Measurements from ENCODE around the gene NRROS.
A peak's percentile ranks its signal among the peaks of the same experiment; 100 is the strongest.

Gene NRROS

DNA sequence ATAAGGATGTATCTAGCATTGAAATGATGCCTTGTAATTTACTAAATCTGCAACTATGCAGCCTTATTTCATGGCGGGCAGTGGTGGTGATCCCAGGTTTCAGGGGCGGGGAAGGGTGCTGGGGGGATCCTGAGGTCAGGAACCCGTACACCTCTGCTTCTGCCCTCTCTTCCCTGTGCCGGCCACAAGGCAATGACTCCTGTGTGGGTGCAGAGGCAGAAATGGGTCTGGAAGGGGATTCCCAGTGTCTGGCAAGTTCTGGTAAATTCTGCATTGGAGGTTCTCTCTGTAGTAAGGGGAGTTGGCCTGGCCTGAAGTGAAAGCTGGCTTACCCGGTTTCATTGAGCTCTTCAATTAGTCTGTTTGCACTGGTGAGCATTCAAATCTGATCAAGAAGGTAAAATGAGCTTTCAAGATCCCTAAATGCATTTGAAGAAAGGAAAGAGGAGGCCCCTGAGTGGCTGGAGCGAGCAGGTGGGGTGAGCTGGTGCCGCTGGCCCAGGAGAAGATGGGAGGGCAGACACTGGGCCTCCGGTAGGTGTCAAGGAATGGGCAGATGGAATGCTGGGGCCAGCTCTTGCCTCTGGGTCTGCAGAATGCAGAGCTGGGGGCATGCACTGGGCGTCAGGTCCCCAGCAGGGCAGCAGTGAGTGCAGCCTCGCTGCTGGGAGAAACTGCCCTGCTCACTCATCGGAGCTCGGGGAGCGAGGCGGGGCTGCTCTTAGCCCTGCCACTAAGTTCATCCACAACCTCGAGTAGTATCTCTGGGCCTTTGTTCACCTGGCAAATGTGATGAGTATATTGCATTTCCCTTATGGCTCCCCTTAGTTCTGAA, 13.7 kb downstream of the NRROS start:
- Histone ChIP-seq H3K9me3 (replicated peaks; ENCODE audit: low read length) (no peaks in the 10 kb centered on the region), H3K4me3 (ENCODE audit: low read length) (no peak overlapping the region), H3K4me1 (ENCODE audit: control insufficient read depth, insufficient read depth, low read length) (peaks cover 36% of the 10 kb centered on the region), H3K36me3 (ENCODE audit: insufficient read depth, low read length) (no peaks in the 10 kb centered on the region), H3K27me3 (ENCODE audit: control insufficient read depth, insufficient read depth, low read length) (no peaks in the 10 kb centered on the region), H3K4me2 (ENCODE audit: low read length) (no peak overlapping the region), H3K9ac (ENCODE audit: low read depth, low read length) (no peak overlapping the region)

DNA sequence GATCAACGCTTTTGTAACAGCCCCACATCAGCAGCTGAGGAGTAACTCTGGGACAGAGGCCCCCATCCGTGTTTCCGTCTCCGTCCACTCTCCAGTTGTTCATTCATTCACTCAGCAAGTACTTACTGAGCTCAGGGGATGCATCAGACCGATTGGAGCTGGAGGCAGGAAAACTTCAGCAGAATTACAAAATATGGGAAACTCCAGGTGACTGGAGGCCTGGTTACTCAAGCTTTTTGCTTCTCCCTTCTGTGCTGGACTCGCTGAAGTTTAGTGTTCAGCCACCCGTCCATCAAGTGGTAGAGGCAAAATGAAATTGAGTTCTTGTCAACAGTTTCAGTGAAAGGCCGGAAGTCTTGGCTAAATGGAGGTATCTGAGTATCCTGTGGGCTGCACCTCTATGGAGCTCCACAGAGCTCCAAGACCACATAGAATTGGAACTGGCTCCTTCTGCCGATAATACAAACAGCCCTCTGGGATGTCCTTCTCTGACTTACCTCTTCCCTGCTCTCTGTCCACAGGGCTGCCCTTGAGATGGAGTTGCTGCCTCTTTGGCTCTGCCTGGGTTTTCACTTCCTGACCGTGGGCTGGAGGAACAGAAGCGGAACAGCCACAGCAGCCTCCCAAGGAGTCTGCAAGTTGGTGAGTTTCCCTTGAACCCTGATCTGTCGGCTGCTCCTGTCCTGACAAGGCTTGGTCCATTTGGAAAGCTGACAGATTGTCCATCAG, 14.7 kb downstream of the NRROS start:
- H3K9ac ChIP-seq (ENCODE audit: low read depth, low read length), result peak overlapping the region; percentile 38
- peaks cover 30% of the 10 kb centered on the region for H3K4me1 ChIP-seq (ENCODE audit: control insufficient read depth, insufficient read depth, low read length)

DNA sequence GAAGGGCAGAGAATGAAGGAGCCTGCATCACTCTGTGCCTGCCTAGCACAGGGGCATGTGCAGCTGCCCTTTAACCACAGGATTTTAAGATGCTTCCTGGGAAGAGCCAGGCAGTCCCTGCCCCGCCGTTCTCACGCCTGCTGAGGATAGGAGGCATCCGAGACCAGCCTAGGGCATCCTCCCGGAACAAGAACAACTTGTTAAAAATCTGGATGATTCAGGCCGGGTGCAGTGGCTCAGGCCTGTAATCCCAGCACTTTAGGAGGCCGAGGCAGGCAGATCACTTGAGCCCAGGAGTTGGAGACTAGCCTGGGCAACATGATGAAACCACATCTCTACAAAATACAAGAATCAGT, 15.2 kb downstream of the NRROS start:
- Histone ChIP-seq H3K36me3 (ENCODE audit: insufficient read depth, low read length) (no peaks in the 10 kb centered on the region), H3K4me2 (ENCODE audit: low read length) (peak overlapping the region; percentile 4), H3K4me3 (ENCODE audit: low read length) (no peak overlapping the region), H3K27me3 (ENCODE audit: control insufficient read depth, insufficient read depth, low read length) (no peaks in the 10 kb centered on the region), H3K9ac (ENCODE audit: low read depth, low read length) (peak overlapping the region; percentile 38), H3K4me1 (ENCODE audit: control insufficient read depth, insufficient read depth, low read length) (peaks cover 30% of the 10 kb centered on the region), H3K9me3 (replicated peaks; ENCODE audit: low read length) (no peaks in the 10 kb centered on the region)

More for the DNA sequence above, 14.7 kb downstream of the NRROS start:
- Histone ChIP-seq H3K36me3 (ENCODE audit: insufficient read depth, low read length) (no peaks in the 10 kb centered on the region), H3K4me2 (ENCODE audit: low read length) (peak overlapping the region; percentile 4), H3K9me3 (replicated peaks; ENCODE audit: low read length) (no peaks in the 10 kb centered on the region), H3K4me3 (ENCODE audit: low read length) (no peak overlapping the region), H3K27me3 (ENCODE audit: control insufficient read depth, insufficient read depth, low read length) (no peaks in the 10 kb centered on the region)

DNA sequence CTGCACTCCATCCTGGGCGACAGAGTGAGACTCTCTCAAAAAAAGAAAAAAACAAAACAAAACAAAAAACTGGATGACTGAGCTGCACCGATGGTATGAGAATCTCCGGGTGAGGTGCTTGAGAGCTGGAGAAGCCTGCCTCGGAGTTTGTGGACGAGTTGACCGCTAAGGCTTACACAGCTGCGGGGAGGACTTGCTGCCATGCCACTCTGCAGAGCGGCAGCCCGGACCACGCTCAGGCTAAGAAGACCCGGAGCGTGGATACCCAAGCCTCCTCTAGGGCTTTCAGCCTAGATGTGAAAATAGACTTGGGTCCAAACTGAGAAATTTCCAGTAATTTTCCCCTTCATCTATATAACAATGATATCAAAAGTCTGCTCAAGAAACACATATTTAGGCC, 16.0 kb downstream of the NRROS start:
- peaks cover 27% of the 10 kb centered on the region for H3K4me1 ChIP-seq (ENCODE audit: control insufficient read depth, insufficient read depth, low read length)
- H3K4me2 ChIP-seq (ENCODE audit: low read length), result no peak overlapping the region
- H3K36me3 ChIP-seq (ENCODE audit: insufficient read depth, low read length), result no peaks in the 10 kb centered on the region
- no peaks in the 10 kb centered on the region for H3K27me3 ChIP-seq (ENCODE audit: control insufficient read depth, insufficient read depth, low read length)
- H3K4me3 ChIP-seq (ENCODE audit: low read length), result no peak overlapping the region
- H3K9ac ChIP-seq (ENCODE audit: low read depth, low read length), result no peak overlapping the region
- H3K9me3 ChIP-seq (replicated peaks; ENCODE audit: low read length), result no peaks in the 10 kb centered on the region

DNA sequence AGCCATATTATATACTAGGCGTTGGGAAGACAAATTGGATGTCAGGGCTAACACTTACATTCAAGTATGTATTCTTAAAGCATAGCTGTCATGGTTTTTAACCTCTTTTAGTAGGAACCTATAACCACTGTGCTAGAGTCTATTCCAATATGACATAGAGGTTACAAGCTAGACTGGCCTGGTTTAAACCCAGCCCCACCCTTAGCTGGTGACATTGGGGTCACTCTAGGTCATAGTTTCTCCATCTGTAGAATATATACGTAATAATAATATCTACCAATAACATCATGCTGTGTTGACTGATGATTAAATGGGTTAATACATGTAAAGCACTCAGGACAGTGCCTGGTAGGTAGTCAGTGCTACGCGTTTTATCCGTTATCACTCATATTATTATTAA, 16.7 kb downstream of the NRROS start:
- Histone ChIP-seq H3K4me2 (ENCODE audit: low read length) (no peak overlapping the region), H3K27me3 (ENCODE audit: control insufficient read depth, insufficient read depth, low read length) (no peaks in the 10 kb centered on the region), H3K4me3 (ENCODE audit: low read length) (no peak overlapping the region), H3K4me1 (ENCODE audit: control insufficient read depth, insufficient read depth, low read length) (peaks cover 23% of the 10 kb centered on the region), H3K9ac (ENCODE audit: low read depth, low read length) (no peak overlapping the region), H3K36me3 (ENCODE audit: insufficient read depth, low read length) (no peaks in the 10 kb centered on the region), H3K9me3 (replicated peaks; ENCODE audit: low read length) (no peaks in the 10 kb centered on the region)

DNA sequence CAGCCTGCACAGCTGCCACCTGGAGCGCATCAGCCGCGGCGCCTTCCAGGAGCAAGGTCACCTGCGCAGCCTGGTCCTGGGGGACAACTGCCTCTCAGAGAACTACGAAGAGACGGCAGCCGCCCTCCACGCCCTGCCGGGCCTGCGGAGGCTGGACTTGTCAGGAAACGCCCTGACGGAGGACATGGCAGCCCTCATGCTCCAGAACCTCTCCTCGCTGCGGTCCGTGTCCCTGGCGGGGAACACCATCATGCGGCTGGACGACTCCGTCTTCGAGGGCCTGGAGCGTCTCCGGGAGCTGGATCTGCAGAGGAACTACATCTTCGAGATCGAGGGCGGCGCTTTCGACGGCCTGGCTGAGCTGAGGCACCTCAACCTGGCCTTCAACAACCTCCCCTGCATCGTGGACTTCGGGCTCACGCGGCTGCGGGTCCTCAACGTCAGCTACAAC, 20.4 kb downstream of the NRROS start:
- Histone ChIP-seq H3K9ac (ENCODE audit: low read depth, low read length) (no peak overlapping the region), H3K4me1 (ENCODE audit: control insufficient read depth, insufficient read depth, low read length) (peaks cover 13% of the 10 kb centered on the region), H3K4me2 (ENCODE audit: low read length) (no peak overlapping the region), H3K4me3 (ENCODE audit: low read length) (no peak overlapping the region), H3K27me3 (ENCODE audit: control insufficient read depth, insufficient read depth, low read length) (peaks cover 3% of the 10 kb centered on the region), H3K36me3 (ENCODE audit: insufficient read depth, low read length) (no peaks in the 10 kb centered on the region), H3K9me3 (replicated peaks; ENCODE audit: low read length) (no peaks in the 10 kb centered on the region)

DNA sequence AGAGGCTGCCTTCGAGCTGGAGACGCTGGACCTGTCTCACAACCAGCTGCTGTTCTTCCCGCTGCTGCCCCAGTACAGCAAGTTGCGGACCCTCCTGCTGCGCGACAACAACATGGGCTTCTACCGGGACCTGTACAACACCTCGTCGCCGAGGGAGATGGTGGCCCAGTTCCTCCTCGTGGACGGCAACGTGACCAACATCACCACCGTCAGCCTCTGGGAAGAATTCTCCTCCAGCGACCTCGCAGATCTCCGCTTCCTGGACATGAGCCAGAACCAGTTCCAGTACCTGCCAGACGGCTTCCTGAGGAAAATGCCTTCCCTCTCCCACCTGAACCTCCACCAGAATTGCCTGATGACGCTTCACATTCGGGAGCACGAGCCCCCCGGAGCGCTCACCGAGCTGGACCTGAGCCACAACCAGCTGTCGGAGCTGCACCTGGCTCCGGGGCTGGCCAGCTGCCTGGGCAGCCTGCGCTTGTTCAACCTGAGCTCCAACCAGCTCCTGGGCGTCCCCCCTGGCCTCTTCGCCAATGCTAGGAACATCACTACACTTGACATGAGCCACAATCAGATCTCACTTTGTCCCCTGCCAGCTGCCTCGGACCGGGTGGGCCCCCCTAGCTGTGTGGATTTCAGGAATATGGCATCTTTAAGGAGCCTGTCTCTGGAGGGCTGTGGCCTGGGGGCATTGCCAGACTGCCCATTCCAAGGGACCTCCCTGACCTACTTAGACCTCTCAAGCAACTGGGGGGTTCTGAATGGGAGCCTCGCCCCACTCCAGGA, 21.1 kb downstream of the NRROS start:
- peaks cover 9% of the 10 kb centered on the region for H3K4me1 ChIP-seq (ENCODE audit: control insufficient read depth, insufficient read depth, low read length)
- H3K4me2 ChIP-seq (ENCODE audit: low read length), result no peak overlapping the region
- H3K27me3 ChIP-seq (ENCODE audit: control insufficient read depth, insufficient read depth, low read length), result peaks cover 3% of the 10 kb centered on the region
- no peak overlapping the region for H3K4me3 ChIP-seq (ENCODE audit: low read length)
- H3K9me3 ChIP-seq (replicated peaks; ENCODE audit: low read length), result no peaks in the 10 kb centered on the region
- H3K9ac ChIP-seq (ENCODE audit: low read depth, low read length), result no peak overlapping the region
- no peaks in the 10 kb centered on the region for H3K36me3 ChIP-seq (ENCODE audit: insufficient read depth, low read length)

DNA sequence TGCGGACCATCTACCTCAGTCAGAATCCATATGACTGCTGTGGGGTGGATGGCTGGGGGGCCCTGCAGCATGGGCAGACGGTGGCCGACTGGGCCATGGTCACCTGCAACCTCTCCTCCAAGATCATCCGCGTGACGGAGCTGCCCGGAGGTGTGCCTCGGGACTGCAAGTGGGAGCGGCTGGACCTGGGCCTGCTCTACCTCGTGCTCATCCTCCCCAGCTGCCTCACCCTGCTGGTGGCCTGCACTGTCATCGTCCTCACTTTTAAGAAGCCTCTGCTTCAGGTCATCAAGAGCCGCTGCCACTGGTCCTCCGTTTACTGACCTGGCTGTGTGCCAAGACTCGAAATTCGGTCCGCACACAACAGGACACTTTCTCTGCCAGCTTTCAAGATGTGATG, 21.9 kb downstream of the NRROS start:
- no peaks in the 10 kb centered on the region for H3K9me3 ChIP-seq (replicated peaks; ENCODE audit: low read length)
- H3K36me3 ChIP-seq (ENCODE audit: insufficient read depth, low read length), result no peaks in the 10 kb centered on the region
- no peak overlapping the region for H3K4me3 ChIP-seq (ENCODE audit: low read length)
- H3K27me3 ChIP-seq (ENCODE audit: control insufficient read depth, insufficient read depth, low read length), result peaks cover 3% of the 10 kb centered on the region
- H3K9ac ChIP-seq (ENCODE audit: low read depth, low read length), result no peak overlapping the region
- H3K4me2 ChIP-seq (ENCODE audit: low read length), result no peak overlapping the region
- peaks cover 17% of the 10 kb centered on the region for H3K4me1 ChIP-seq (ENCODE audit: control insufficient read depth, insufficient read depth, low read length)

DNA sequence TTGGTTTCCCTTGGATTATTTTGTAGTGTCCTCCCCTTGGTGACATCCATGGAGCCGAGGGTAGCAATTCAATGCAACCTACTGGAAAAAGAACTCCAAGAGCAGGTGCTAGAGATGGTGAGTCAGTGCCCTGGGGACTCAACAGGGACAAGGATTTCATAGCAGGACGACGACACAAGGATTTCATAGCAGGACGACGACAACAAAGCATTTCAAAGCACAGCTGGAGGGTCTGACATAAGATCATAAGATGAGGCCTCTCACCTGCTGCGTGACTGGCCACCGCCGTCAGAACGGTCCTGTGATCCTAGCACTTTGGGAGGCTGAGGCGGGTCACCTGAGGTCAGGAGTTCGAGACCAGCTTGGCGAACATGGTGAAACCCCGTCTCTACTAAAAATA, 22.5 kb downstream of the NRROS start:
- Histone ChIP-seq H3K36me3 (ENCODE audit: insufficient read depth, low read length) (no peaks in the 10 kb centered on the region), H3K27me3 (ENCODE audit: control insufficient read depth, insufficient read depth, low read length) (peaks cover 3% of the 10 kb centered on the region), H3K4me3 (ENCODE audit: low read length) (no peak overlapping the region), H3K9me3 (replicated peaks; ENCODE audit: low read length) (no peaks in the 10 kb centered on the region), H3K9ac (ENCODE audit: low read depth, low read length) (no peak overlapping the region), H3K4me2 (ENCODE audit: low read length) (no peak overlapping the region), H3K4me1 (ENCODE audit: control insufficient read depth, insufficient read depth, low read length) (peaks cover 18% of the 10 kb centered on the region)

DNA sequence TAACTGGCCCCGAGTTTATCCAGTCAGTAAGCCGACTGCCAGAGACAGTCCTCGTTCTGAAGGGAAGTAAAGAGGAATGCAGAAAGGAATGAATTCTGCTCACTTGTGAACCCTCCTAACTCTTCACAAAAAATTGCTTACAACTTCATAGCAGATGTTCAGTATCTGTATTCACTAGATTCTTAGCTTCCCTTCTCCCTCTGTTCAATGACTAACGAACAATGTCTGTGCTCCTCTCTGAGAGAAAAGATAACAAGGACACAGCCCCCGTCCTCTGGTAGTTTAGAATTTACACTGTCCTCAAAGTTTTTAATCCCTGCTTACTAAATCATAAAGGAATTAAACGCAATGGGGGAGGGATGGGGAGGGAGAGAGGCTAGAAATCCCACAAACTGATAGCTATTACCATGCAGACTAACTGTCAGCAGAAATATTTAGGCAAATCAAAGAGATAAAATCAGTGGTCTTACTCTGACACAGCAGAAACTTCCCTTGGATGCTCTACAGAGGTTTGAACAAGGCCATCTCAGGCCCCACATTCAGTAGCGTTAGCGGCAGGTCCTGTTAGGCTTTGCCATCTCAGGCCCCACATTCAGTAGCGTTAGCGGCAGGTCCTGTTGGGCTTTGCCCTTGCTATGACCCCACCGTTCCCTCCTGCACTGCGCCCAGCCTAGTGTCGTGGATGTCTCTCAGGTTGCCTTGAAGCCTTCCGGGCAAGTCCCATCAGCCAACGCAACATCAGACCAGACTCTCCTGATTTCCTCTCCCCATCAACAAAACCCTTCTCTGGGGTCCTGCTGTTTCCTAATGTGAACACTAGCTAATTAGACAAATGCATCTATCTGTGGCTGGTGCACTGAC, 23.4 kb downstream of the NRROS start:
- H3K9me3 ChIP-seq (replicated peaks; ENCODE audit: low read length), result no peaks in the 10 kb centered on the region
- H3K9ac ChIP-seq (ENCODE audit: low read depth, low read length), result no peak overlapping the region
- H3K4me3 ChIP-seq (ENCODE audit: low read length), result no peak overlapping the region
- H3K4me2 ChIP-seq (ENCODE audit: low read length), result no peak overlapping the region
- H3K36me3 ChIP-seq (ENCODE audit: insufficient read depth, low read length), result no peaks in the 10 kb centered on the region
- peaks cover 18% of the 10 kb centered on the region for H3K4me1 ChIP-seq (ENCODE audit: control insufficient read depth, insufficient read depth, low read length)
- H3K27me3 ChIP-seq (ENCODE audit: control insufficient read depth, insufficient read depth, low read length), result peaks cover 3% of the 10 kb centered on the region
